TTC549 (cell line): ENCODE measurements around the gene SVIP.
A peak's percentile ranks its signal among the peaks of the same experiment; 100 is the strongest.

Experiments used
- FAIRE-seq: peaks from 2 replicates; lab custom pipeline; 2012; peaks lifted over from hg19 to GRCh38; lab: Jason Lieb, UNC

SVIP gene

DNA sequence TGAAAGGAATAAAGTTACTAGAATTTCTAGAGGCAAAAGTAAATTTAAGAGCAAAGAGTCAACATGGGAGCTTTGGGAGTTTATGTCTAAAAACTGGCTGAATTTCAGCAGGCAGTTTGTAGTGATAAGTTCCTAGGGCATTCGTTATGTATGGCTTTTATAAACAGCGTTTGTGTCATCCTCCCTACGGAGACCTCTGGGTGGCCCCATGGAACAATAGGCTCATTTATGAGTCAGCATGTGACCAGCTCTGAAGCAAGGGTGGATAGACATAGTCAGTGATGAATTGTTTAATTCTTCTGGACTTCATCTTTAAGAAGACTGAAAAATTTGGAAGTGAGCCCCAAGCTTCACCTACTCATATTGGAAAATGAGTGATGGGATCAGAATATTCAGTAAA, 37.1 kb downstream of the SVIP start:
- FAIRE-seq, result no peak

DNA sequence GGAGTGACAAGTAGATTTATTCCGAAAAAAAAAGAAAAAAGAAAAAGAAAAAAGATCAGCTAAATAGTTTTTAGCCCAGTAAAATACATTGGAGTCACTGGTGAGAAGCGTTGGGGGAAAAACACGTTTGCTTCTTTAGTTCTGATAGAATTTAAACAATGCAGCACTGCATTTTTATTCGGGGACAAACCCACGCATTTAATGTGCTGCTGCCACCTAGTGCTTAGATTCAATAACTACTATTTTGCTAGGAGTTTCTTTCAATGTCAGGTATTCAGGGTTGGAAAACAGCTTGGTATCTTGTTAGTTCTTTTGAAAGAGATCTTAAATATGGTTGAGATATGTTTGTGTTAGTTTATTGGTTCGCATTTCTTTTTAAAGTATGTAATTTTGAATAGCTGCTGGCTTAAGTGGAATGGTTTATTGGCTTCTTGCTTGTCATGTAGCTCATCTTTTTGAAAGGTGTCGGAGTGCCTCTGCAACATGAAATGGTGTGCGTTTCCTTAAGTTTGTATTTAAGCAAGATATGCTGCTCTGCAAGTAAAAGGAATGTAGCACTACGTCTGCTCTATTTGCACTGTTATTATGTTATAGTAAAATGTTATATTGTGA, 41.9 kb downstream of the SVIP start:
- FAIRE-seq, result peak; percentile 86

DNA sequence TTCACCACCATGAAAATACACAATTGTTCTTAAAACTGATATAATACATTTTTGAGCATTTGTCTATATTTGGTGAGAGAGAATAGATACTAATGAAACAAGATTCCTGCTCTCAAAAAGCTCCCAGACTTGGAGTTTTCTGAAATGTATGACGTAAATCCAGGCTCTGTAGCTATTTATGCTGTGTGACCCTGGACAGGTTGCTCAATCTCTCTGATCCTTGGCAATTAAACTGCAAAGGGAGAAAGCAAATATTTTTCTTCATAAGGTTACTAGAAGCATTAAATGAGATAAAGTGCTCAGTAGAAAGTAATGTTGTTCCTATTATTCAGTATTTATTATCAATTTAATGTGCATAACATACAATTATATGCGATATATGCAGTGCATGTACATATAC, 42.5 kb downstream of the SVIP start:
- no peak for FAIRE-seq

DNA sequence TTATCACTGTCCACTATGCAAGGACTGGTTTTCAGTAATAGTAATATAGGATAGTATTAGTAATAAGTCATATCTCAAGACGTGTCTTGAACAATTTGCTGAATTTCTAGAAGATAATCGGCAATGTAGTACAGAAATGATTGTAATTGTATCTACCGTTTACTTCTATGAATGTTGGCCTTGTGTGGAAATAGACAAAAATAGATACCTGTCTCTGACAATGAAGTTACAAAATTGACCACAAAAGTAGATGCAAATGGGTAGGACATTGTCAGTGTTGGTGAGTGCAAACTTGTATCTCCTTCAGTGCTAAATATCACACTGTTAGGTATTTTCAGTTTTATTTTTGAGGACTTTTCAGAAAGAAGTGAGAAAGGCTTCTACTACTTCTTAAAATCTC, 43.1 kb downstream of the SVIP start:
- no peak for FAIRE-seq

DNA sequence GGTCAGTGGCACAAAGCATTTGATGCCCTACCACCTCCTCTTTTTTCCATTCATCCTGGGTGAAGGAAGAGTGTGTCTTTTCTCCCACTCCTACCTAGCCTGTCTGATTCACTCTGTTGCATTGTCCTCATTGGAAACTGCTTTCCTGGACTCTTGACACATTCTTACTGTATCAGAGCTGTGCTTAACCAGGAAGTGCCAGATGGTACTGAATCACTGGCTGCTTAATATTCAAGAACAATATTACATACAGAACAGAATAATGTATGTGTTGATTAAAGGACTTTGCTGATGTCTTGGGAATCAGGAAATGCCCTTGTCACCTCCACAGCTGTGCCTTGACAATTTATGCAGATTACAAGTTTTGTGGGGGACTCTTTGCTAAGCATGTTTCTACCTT, 44.4 kb downstream of the SVIP start:
- FAIRE-seq, result no peak

DNA sequence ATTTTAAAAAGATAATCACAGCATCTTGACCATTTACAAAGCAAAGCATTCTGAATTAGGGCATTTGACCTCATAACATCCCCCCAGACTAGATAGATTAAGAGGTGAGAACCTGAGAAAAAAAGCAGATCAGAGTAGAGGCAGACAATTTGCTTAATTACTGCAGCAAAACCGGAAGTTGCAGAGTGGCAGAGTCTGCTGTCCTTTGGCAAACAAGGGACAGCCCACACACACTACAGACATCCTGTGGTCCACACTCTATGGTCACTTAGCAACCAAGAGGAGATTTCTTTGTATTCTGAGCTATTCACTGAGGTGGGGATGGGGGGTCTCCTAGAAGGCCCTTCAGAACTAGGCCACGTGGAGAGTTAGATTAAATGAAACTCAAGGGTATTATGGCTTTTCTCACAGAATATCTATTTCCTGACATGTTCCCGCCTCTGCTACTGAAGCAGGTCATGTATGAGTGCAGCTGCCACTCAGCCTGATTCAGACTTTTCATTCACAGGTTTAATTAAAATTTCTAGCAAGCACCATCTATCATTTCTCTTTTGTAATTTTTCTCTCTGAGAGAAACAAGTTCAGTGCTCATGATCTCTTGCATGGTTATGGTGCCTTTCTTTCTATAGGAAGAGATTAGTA, 48.5 kb downstream of the SVIP start:
- FAIRE-seq, result no peak

GRCh38 chr11:22779850-22780249, 49.8 kb downstream of the SVIP start:
- no peak for FAIRE-seq

DNA sequence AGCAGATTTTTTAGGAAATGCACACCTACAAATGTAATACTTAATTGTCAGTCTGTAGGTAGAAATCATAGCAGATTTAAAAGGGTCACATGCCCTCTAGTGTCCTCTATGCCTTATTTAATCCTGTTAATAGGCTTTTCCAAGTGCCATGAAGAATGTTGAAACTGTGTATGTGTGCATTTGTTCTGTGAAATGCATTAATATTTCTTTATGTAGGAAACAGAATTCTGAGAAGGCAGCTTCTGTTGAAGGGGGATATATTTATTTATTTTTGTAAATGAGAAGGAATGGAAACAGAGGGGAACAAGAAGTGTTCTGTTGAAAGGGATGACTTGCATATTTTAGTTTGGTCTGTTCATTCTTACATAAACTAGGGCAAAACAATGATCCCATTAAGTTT, 51.0 kb downstream of the SVIP start:
- FAIRE-seq, result no peak

GRCh38 chr11:22775248-22775647, 54.4 kb downstream of the SVIP start:
- no peak for FAIRE-seq

DNA sequence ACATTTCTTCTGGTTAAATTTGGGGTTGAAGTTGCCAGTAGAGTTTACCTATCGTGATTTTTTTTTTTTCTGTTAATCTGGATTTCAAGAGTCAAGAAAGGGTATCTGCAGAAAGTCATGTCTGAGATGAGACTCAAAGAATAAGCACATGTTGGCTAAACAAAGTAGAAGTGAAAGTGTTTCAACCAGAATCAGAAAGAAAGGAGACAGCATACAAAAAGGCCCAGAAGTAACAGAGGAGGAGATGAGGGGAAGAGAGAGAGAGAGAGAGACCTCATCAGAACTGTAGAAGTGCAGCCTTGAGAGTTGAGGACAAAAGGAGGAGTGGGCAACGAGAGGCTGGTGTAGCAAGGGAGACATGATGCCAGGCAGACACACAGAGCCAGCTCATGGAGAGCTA, 54.9 kb downstream of the SVIP start:
- no peak for FAIRE-seq

GRCh38 chr11:22769081-22769480, 60.5 kb downstream of the SVIP start:
- FAIRE-seq, result no peak
